HEK293 (cell line): ENCODE results near the gene MIR17HG.

ENCODE experiments used
- CTCF ChIP-seq: fragments of 450-650 bp; formaldehyde crosslinking; IDR thresholded peaks from 2 replicates; pipeline ENCODE4 v1.5.1; 2016; ENCODE audit warnings: missing biosample characterization, missing genetic modification characterization
- HIC1 ChIP-seq: fragments of 450-650 bp; formaldehyde crosslinking; IDR thresholded peaks from 2 replicates; pipeline ENCODE4 v1.5.1; 2016; ENCODE audit warnings: missing biosample characterization, missing genetic modification characterization
- KLF1 ChIP-seq: fragments of 450-650 bp; formaldehyde crosslinking; IDR thresholded peaks from 2 replicates; pipeline ENCODE4 v1.5.1; 2016; ENCODE audit warnings: missing biosample characterization, missing genetic modification characterization
- SP2 ChIP-seq: fragments of 450-650 bp; formaldehyde crosslinking; IDR thresholded peaks from 2 replicates; pipeline ENCODE4 v1.5.1; 2016; ENCODE audit warnings: missing biosample characterization, missing genetic modification characterization
- ZBTB11 ChIP-seq: fragments of 450-650 bp; formaldehyde crosslinking; conservative IDR thresholded peaks from 2 replicates; pipeline ENCODE4 v1.5.1; 2016; ENCODE audit warnings: low read depth, missing biosample characterization, missing genetic modification characterization
- ZNF24 ChIP-seq: fragments of 450-650 bp; formaldehyde crosslinking; IDR thresholded peaks from 2 replicates; pipeline ENCODE4 v1.5.1; 2016; ENCODE audit warnings: missing biosample characterization, missing genetic modification characterization
- ZNF707 ChIP-seq: fragments of 450-650 bp; formaldehyde crosslinking; IDR thresholded peaks from 2 replicates; pipeline ENCODE4 v1.5.1; 2016; ENCODE audit warnings: missing biosample characterization, missing genetic modification characterization
- ZNF785 ChIP-seq: fragments of 450-650 bp; formaldehyde crosslinking; IDR thresholded peaks from 2 replicates; pipeline ENCODE4 v1.5.1; 2016; ENCODE audit warnings: missing biosample characterization, missing genetic modification characterization
- TF ChIP-seq, protein P1 (sequence below): fragments of 450-650 bp; formaldehyde crosslinking; IDR thresholded peaks from 2 replicates; pipeline ENCODE4 v1.5.1; 2016; ENCODE audit warnings: missing biosample characterization, missing genetic modification characterization
- TF ChIP-seq, protein P2 (sequence below): fragments of 450-650 bp; formaldehyde crosslinking; IDR thresholded peaks from 2 replicates; pipeline ENCODE4 v1.5.1; 2017; ENCODE audit warnings: missing biosample characterization, missing genetic modification characterization

- TF ChIP-seq CTCF, result no peak
- TF ChIP-seq, protein P1, sequence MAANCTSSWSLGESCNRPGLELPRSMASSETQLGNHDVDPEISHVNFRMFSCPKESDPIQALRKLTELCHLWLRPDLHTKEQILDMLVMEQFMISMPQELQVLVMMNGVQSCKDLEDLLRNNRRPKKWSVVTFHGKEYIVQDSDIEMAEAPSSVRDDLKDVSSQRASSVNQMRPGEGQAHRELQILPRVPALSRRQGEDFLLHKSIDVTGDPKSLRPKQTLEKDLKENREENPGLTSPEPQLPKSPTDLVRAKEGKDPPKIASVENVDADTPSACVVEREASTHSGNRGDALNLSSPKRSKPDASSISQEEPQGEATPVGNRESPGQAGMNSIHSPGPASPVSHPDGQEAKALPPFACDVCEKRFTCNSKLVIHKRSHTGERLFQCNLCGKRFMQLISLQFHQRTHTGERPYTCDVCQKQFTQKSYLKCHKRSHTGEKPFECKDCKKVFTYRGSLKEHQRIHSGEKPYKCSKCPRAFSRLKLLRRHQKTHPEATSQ, result no peak
- no peak for TF ChIP-seq ZNF24 (tag by site-specific recombination)
- no peak for TF ChIP-seq ZBTB11 (tag by site-specific recombination)
- no peak for TF ChIP-seq HIC1 (tag by site-specific recombination)
- TF ChIP-seq SP2, result no peak
- TF ChIP-seq ZNF785, result no peak
- TF ChIP-seq KLF1 (tag by site-specific recombination), result no peak
- TF ChIP-seq ZNF707 (tag by site-specific recombination), result no peak
- TF ChIP-seq, protein P2, sequence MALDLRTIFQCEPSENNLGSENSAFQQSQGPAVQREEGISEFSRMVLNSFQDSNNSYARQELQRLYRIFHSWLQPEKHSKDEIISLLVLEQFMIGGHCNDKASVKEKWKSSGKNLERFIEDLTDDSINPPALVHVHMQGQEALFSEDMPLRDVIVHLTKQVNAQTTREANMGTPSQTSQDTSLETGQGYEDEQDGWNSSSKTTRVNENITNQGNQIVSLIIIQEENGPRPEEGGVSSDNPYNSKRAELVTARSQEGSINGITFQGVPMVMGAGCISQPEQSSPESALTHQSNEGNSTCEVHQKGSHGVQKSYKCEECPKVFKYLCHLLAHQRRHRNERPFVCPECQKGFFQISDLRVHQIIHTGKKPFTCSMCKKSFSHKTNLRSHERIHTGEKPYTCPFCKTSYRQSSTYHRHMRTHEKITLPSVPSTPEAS (tag by site-specific recombination), result no peak
Measured at GRCh38 chr13:91381371-91381770, 33.9 kb downstream of the MIR17HG start.
